GM21723 (cell line): ENCODE data around the gene C10orf120.

ENCODE experiments used
- ATAC-seq: cut with Tn5 transposase; IDR thresholded peaks from one replicate; pipeline ENCODE4 v1.9.1; 2021; ENCODE audit warnings: mild to moderate bottlenecking, moderate library complexity; ENCODE audit not compliant: unreplicated experiment

The C10orf120 gene

GRCh38 chr10:122662231-122662630 is 37.4 kb downstream of the C10orf120 start:
- ATAC-seq, result no peak

- ATAC-seq, result no peak
These were observed 39.0 kb downstream of the C10orf120 start for GRCh38 chr10:122660696-122661095.

GRCh38 chr10:122659651-122660050 is 40.0 kb downstream of the C10orf120 start:
- ATAC-seq, result no peak

GRCh38 chr10:122659126-122659525 is 40.5 kb downstream of the C10orf120 start:
- ATAC-seq, result no peak

GRCh38 chr10:122658356-122659049 is 41.1 kb downstream of the C10orf120 start:
- no peak for ATAC-seq

- no peak for ATAC-seq
These were observed 41.9 kb downstream of the C10orf120 start for GRCh38 chr10:122657729-122658128.

- ATAC-seq, result no peak
These were observed 42.4 kb downstream of the C10orf120 start for GRCh38 chr10:122657255-122657654.

- ATAC-seq, result no peak
These were observed 42.9 kb downstream of the C10orf120 start for GRCh38 chr10:122656741-122657140.

- ATAC-seq, result no peak
These were observed 43.3 kb downstream of the C10orf120 start for GRCh38 chr10:122656308-122656705.

- ATAC-seq, result no peak
These were observed 43.9 kb downstream of the C10orf120 start for GRCh38 chr10:122655524-122656307.

- ATAC-seq, result no peak
These were observed 49.3 kb downstream of the C10orf120 start for GRCh38 chr10:122650331-122650730.

- no peak for ATAC-seq
These were observed 49.7 kb downstream of the C10orf120 start for GRCh38 chr10:122649903-122650302.

- ATAC-seq, result no peak
These were observed 50.8 kb downstream of the C10orf120 start for GRCh38 chr10:122648599-122649428.
